Activated CD8-positive, alpha-beta memory T cell treated with anti-CD3 and anti-CD28 coated beads, Interleukin-2, amount 50 U/mL, for 48 hours (primary cell): ENCODE results near the gene KLF11.
"Not testable (repeated sequence)": the region's sequence is repeated elsewhere in the genome, so short reads cannot be mapped to it uniquely, and the experiment has no call there.

ENCODE experiments used
- DNase-seq: peaks from one replicate; pipeline ENCODE4 v3.0.0-alpha.2; 2020

KLF11 gene

GRCh38 chr2:10009811-10010781, 33.3 kb upstream of the KLF11 start:
- no peak for DNase-seq

- not testable (repeated sequence) for DNase-seq
Measured at GRCh38 chr2:10010861-10011605, 32.3 kb upstream of the KLF11 start.

- not testable (repeated sequence) for DNase-seq
Measured at GRCh38 chr2:10011606-10012325, 31.6 kb upstream of the KLF11 start.

GRCh38 chr2:10012366-10012962, 30.9 kb upstream of the KLF11 start:
- not testable (repeated sequence) for DNase-seq

- DNase-seq: no peak
Measured at GRCh38 chr2:10012963-10013461, 30.3 kb upstream of the KLF11 start.

GRCh38 chr2:10013651-10014417, 29.5 kb upstream of the KLF11 start:
- not testable (repeated sequence) for DNase-seq

GRCh38 chr2:10014418-10015190, 28.7 kb upstream of the KLF11 start:
- no peak for DNase-seq

GRCh38 chr2:10015376-10015989, 27.9 kb upstream of the KLF11 start:
- not testable (repeated sequence) for DNase-seq

GRCh38 chr2:10016001-10016801, 27.1 kb upstream of the KLF11 start:
- DNase-seq: no peak

- no peak for DNase-seq
Measured at GRCh38 chr2:10016802-10017258, 26.5 kb upstream of the KLF11 start.

GRCh38 chr2:10017313-10017941, 25.9 kb upstream of the KLF11 start:
- no peak for DNase-seq

- no peak for DNase-seq
Measured at GRCh38 chr2:10019174-10019573, 24.2 kb upstream of the KLF11 start.

- no peak for DNase-seq
Measured at GRCh38 chr2:10019602-10020400, 23.5 kb upstream of the KLF11 start.

GRCh38 chr2:10022041-10022421, 21.3 kb upstream of the KLF11 start:
- no peak for DNase-seq

GRCh38 chr2:10022445-10022844, 20.9 kb upstream of the KLF11 start:
- DNase-seq: no peak

- no peak for DNase-seq
Measured at GRCh38 chr2:10022966-10023662, 20.2 kb upstream of the KLF11 start.

- DNase-seq: no peak
Measured at GRCh38 chr2:10026940-10027569, 16.3 kb upstream of the KLF11 start.
